ENCODE data around the gene PLAU. TPM values are rescaled to one million over a fixed set of nuclear protein-coding genes. Genes with fewer than 3 reads are reported as not detected.

Gene PLAU
- total and polyA plus RNA-seq, 10 of the 15 experiments (the other 5 are each of a cell fraction or from before 2014, with no cell fraction given), result 2.5 to 20.9 (median 11.5) TPM

DNA sequence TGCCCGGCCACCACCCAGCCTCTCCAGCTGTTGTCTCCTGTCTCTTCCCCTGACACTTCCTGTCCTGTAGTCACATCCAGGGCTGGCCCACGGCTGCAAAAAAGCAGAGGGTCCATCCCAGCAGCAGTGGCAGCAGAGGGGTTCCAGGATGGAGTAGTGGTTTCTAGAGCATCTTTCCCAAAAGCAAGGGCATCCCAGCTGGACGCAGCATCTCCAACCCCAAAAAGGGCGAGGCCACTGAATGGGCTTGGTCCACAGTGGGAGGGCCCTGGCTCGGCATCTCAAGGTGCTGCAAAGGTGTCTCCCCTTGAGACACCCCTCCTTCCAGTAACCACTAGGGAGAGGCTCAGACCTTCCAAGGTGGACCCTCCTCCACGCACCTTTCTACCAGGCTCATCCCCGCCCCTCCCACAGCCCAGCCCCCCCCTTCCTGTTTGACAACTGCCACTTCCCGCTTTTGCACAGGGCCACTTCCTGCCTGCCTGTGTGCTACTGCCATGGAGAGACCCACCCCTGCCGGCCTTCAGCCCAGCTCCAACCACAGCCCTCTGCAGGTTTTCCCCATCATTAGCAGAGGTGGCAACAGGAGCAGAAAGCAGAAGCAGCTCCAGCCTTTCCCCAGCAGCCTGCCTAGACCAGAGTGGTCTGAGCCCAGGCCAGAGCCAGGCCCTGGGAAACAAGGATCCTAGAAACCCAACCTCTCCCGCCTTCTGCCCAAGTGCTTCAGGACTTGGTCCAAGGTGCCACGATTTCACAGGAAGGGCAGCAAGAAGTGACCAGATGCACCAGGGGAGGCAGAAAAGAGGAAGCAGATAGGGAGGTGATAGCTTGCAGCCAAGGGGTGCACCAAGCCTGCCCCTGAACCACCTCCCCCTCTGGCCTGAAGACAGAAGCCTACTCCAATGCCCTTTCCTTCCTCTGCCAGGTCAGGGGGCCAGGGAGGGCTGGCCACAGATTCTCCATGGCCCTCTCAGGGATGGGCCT is 45.2 kb upstream of the PLAU start (continued):
- no peak for TF ChIP-seq MXI1 (IDR thresholded peaks at IDR 0.05; ENCODE audit: low read depth, low read length)
- peak; percentile 63; the same call in 1 of the 2 replicates for TF ChIP-seq GABPA (IDR thresholded peaks at IDR 0.05; ENCODE audit: low read depth)
- TF ChIP-seq POLR2AphosphoS5 (IDR thresholded peaks at IDR 0.05; ENCODE audit: low read length), result 0 out of 2 replicates have a peak, but pooled peaks have one; percentile 9
- no peak for TF ChIP-seq NFYB (IDR thresholded peaks at IDR 0.05; ENCODE audit: insufficient read depth, low read depth, low read length)
- TF ChIP-seq SREBF1 (IDR thresholded peaks at IDR 0.05; ENCODE audit: low read length), result no peak
- peak; percentile 66 for TF ChIP-seq RUNX3 (IDR thresholded peaks at IDR 0.05; ENCODE audit: low read length)
- TF ChIP-seq MTA2 (IDR thresholded peaks at IDR 0.05; ENCODE audit: low read depth), result peak; percentile 77; the same call in 1 of the 2 replicates
- no peak for TF ChIP-seq JUNB (IDR thresholded peaks at IDR 0.05)
- peak; percentile 51 for TF ChIP-seq EED (IDR thresholded peaks at IDR 0.05; ENCODE audit: low read depth)

DNA sequence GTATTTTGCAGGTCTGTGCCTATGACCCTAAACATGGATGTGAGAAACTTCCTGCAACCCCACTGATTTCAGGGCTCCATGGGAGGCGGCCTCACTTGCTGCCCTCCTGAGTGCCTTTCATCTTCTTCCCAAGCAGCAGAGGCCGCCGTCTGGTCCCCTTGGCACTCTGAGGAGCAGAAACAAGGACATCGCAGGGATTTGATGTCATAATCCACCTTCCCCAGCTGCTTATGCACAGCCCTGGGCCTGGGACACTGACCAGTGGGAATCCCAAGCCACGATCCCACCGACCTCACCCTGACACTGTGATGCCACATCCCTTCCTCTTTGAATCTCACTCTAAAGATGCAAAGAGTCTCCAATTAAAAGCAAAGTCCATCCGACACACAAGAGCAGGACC is 44.3 kb upstream of the PLAU start:
- H3K9me3 ChIP-seq (replicated peaks; ENCODE audit: control insufficient read depth, insufficient read depth, low read length), result no peaks in the 10 kb centered on the region
- no peak overlapping the region for H2AFZ ChIP-seq (ENCODE audit: control insufficient read depth, low read depth, low read length)
- H3K4me3 ChIP-seq, result no peak overlapping the region
- no TSS peak for BruUV-seq (replicated peaks)
- 95% methylated on average over 7 of the region's 7 CpGs for WGBS (ENCODE audit: insufficient coverage, insufficient replicate concordance, low lambda C conversion rate, missing lambda C conversion rate)
- CTCF ChIA-PET, result interaction anchor here (0.8 to 6.3 kb wide), 6 partner anchors 13 to 74 kb away, joined by 3 to 58 read pairs (median 5); no protein-coding TSS in a partner anchor
- H3K79me2 ChIP-seq (ENCODE audit: control insufficient read depth, insufficient read depth, low read length), result peaks cover 3% of the 10 kb centered on the region
- DNase-seq (ENCODE audit: low read depth, low spot score), result no peak
- peaks cover 0 to 2% of the 10 kb centered on the region in 2 experiments; a peak in 3 of 4 replicates for H3K36me3 ChIP-seq (ENCODE audit: control insufficient read depth in 2 of 2, insufficient read depth in 2 of 2, low read length in 1 of 2)
- peaks cover 24% of the 10 kb centered on the region for H3K4me1 ChIP-seq (ENCODE audit: control insufficient read depth, insufficient read depth, low read length)
- SMC1A ChIA-PET (ENCODE audit: uncharacterized antibody, unreplicated experiment), result interaction anchor here (1.2 to 7.6 kb wide), 5 partner anchors 10 to 21 kb away, joined by 3 to 58 read pairs (median 8); no protein-coding TSS in a partner anchor
- RAD21 ChIA-PET (ENCODE audit: unreplicated experiment), result interaction anchor here (1.1 to 12.8 kb wide), 4 partner anchors 10 to 22 kb away, joined by 3 to 149 read pairs (median 12); partner anchors contain the start of gene CAMK2G
- no peaks in the 10 kb centered on the region for H3K27me3 ChIP-seq (replicated peaks in 1 of 2; ENCODE audit: control insufficient read depth in 2 of 2, insufficient read depth in 2 of 2, low read length in 1 of 2)
- in situ Hi-C loops (cut with MboI) (no loop called here), intact Hi-C loops (cut with micrococcal nuclease; ENCODE audit: unreplicated experiment) (no loop called here)
- no peak for FAIRE-seq
- POLR2A ChIA-PET, result interaction anchor here (0.5 to 2.7 kb wide), 6 partner anchors 9 to 192 kb away, joined by 3 to 17 read pairs (median 8); partner anchors contain the start of gene CAMK2G
- H4K20me1 ChIP-seq (ENCODE audit: control insufficient read depth, insufficient read depth), result no peaks in the 10 kb centered on the region
- no peak overlapping the region for H3K9ac ChIP-seq (ENCODE audit: control insufficient read depth, insufficient read depth, low read length)
- peak overlapping the region; percentile 84 for H3K27ac ChIP-seq (ENCODE audit: control insufficient read depth, insufficient read depth)
- H3K4me2 ChIP-seq (ENCODE audit: control insufficient read depth, insufficient read depth), result no peak overlapping the region
- ATAC-seq, result no peak
- TF ChIP-seq, protein P1, sequence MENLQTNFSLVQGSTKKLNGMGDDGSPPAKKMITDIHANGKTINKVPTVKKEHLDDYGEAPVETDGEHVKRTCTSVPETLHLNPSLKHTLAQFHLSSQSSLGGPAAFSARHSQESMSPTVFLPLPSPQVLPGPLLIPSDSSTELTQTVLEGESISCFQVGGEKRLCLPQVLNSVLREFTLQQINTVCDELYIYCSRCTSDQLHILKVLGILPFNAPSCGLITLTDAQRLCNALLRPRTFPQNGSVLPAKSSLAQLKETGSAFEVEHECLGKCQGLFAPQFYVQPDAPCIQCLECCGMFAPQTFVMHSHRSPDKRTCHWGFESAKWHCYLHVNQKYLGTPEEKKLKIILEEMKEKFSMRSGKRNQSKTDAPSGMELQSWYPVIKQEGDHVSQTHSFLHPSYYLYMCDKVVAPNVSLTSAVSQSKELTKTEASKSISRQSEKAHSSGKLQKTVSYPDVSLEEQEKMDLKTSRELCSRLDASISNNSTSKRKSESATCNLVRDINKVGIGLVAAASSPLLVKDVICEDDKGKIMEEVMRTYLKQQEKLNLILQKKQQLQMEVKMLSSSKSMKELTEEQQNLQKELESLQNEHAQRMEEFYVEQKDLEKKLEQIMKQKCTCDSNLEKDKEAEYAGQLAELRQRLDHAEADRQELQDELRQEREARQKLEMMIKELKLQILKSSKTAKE (IDR thresholded peaks at IDR 0.05; ENCODE audit: low read depth, poor library complexity, severe bottlenecking), result no peak
- TF ChIP-seq EED (IDR thresholded peaks at IDR 0.05; ENCODE audit: low read depth) (no peak), MTA2 (IDR thresholded peaks at IDR 0.05; ENCODE audit: low read depth) (no peak), CHD1 (IDR thresholded peaks at IDR 0.05; ENCODE audit: low read depth, low read length) (no peak), SP1 (IDR thresholded peaks at IDR 0.05; ENCODE audit: low read depth, low read length) (no peak), LARP7 (IDR thresholded peaks at IDR 0.05) (no peak), SREBF2 (IDR thresholded peaks at IDR 0.05; ENCODE audit: low read length) (no peak), IRF4 (IDR thresholded peaks at IDR 0.05; ENCODE audit: low read depth, low read length) (no peak), PML (IDR thresholded peaks at IDR 0.05; ENCODE audit: low read length) (no peak)
- TF ChIP-seq, protein P2, sequence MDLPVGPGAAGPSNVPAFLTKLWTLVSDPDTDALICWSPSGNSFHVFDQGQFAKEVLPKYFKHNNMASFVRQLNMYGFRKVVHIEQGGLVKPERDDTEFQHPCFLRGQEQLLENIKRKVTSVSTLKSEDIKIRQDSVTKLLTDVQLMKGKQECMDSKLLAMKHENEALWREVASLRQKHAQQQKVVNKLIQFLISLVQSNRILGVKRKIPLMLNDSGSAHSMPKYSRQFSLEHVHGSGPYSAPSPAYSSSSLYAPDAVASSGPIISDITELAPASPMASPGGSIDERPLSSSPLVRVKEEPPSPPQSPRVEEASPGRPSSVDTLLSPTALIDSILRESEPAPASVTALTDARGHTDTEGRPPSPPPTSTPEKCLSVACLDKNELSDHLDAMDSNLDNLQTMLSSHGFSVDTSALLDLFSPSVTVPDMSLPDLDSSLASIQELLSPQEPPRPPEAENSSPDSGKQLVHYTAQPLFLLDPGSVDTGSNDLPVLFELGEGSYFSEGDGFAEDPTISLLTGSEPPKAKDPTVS (IDR thresholded peaks at IDR 0.05; ENCODE audit: low read depth, low read length), result no peak
- TF ChIP-seq, protein P3, sequence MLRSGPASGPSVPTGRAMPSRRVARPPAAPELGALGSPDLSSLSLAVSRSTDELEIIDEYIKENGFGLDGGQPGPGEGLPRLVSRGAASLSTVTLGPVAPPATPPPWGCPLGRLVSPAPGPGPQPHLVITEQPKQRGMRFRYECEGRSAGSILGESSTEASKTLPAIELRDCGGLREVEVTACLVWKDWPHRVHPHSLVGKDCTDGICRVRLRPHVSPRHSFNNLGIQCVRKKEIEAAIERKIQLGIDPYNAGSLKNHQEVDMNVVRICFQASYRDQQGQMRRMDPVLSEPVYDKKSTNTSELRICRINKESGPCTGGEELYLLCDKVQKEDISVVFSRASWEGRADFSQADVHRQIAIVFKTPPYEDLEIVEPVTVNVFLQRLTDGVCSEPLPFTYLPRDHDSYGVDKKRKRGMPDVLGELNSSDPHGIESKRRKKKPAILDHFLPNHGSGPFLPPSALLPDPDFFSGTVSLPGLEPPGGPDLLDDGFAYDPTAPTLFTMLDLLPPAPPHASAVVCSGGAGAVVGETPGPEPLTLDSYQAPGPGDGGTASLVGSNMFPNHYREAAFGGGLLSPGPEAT (IDR thresholded peaks at IDR 0.05; ENCODE audit: low read depth), result no peak

All from GM12878 (cell line).